ENCODE results near the gene ATP10A. TPM values are rescaled to one million over a fixed set of nuclear protein-coding genes. Genes with fewer than 3 reads are reported as not detected.

Gene ATP10A
- total RNA-seq, 1 donor from 2014 or later: 0.17 TPM

DNA sequence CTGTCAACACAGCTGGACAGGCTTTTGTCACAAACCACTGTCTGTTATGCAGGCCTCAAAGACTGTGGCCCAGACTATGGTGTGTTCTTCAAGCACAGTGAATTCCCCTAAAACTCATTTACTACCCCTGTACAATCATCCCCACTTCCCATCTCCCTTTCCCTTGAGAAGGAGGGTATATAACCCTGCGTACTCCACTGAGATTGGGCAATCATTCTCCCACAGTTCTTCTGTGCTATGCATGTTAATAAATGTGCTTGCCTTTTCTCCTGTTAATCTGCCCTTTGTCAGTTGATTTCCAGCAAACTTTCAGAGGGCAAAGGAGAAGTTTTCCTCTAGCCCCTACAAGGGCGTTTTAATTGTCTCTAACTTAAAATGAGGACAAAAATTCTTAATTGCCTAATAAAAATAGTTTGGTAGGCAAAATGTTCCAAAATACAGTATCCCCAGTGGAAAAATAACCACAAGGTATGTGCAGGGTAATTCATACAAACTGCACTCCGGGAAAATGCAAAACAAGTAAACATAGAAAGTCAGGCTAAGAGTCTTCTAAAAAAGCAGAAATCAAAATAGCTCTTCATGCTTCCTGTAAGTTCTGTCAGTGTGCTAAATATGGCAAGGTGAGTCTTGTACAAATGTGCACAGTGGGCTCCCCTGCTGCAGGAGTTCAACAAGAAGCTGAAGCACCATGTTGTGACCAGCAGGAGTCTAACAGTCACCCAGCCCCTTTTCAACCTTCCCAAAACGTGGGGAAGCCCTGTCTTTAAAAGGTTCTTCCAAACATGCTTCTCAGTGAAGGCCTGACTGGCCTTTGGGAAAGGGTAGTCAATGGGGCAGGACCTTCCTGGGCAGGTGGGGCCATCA lies 10.2 kb downstream of the ATP10A start:
- no peak for DNase-seq

GRCh38 chr15:25852027-25852426 lies 11.1 kb downstream of the ATP10A start:
- no peak for DNase-seq

GRCh38 chr15:25850154-25851111 lies 12.7 kb downstream of the ATP10A start:
- DNase-seq: no peak

GRCh38 chr15:25849157-25849921 lies 13.8 kb downstream of the ATP10A start:
- no peak for DNase-seq

- DNase-seq: no peak
These were observed 14.4 kb downstream of the ATP10A start for GRCh38 chr15:25848784-25849156.

- DNase-seq: no peak
These were observed 14.8 kb downstream of the ATP10A start for GRCh38 chr15:25848325-25848724.

DNA sequence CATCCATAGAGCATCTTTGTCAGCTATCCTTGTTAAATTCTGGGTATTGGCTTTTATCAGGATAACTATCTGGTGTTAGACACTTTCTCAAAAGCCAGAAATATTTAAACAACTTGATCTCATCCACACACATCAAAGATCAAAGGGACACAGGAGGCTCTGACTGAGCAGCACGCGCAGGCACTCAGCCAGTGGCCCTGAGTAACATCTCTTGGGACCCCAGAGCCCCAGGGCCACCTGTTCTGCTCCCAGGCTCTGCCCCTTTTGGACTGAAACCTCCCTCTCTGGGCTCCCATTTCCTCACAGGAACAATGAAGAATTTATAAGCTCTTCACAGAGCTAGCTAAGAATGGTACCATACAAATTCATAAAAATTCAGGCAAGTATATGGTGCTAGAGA lies 16.1 kb downstream of the ATP10A start:
- no peak for DNase-seq

- DNase-seq: no peak
These were observed 16.8 kb downstream of the ATP10A start for GRCh38 chr15:25846377-25846776.

GRCh38 chr15:25844981-25845680 lies 18.0 kb downstream of the ATP10A start:
- DNase-seq: no peak

DNA sequence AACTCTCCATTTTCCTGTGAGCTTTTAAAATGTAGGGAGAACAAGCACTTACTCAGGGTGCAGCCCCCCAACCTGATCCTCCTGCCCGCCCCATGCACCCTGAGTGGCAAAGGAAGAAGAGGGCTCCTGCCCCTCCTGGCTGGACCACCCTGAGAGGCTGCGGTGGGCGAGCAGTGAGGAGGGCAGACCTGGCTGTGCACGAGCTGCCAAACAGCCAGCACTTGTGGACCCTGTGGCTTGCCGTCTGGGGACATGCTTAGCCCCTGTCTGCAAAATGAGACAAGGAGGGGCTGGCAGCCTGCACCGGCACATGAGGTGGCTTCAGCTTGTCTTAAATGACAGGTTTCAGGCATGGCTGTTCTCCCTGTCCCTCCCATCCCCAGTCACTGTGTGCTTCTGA lies 18.6 kb downstream of the ATP10A start:
- DNase-seq: no peak

DNA sequence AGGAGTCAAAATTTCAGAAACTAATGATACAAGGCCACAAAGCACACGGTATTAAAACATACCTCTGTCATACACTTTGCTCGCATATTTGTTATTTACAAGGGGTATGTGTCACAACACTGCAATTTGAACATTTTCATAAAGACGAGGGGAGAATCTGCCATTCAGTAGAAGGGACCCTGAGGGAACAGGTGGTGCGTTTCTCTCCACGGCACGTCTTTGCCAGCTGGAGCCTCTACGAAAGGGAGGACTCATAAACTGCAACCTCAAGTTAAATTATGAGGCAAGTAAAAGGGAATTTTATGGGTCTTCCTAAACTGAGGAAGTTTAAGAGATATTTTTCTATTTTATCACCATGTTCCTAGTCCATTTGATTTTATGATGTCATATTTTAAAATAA lies 19.1 kb downstream of the ATP10A start:
- DNase-seq: no peak

- DNase-seq: no peak
These were observed 23.4 kb downstream of the ATP10A start for GRCh38 chr15:25839638-25840156.

DNA sequence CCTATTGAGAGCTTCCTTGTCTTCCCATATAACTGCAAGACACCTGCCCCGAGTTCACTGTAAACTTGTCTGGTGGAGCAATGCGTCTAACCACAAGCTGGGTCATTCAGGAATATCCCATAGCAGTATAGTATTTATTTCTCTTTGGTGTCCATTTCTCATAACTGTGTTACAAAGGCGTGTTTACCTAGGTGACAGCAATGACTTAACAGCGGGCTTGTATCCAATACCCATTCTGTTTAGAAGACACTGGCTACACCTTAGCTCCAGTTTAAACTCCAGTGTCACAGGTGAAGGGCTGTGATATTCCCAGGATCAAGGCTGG lies 24.3 kb downstream of the ATP10A start:
- no peak for DNase-seq

DNA sequence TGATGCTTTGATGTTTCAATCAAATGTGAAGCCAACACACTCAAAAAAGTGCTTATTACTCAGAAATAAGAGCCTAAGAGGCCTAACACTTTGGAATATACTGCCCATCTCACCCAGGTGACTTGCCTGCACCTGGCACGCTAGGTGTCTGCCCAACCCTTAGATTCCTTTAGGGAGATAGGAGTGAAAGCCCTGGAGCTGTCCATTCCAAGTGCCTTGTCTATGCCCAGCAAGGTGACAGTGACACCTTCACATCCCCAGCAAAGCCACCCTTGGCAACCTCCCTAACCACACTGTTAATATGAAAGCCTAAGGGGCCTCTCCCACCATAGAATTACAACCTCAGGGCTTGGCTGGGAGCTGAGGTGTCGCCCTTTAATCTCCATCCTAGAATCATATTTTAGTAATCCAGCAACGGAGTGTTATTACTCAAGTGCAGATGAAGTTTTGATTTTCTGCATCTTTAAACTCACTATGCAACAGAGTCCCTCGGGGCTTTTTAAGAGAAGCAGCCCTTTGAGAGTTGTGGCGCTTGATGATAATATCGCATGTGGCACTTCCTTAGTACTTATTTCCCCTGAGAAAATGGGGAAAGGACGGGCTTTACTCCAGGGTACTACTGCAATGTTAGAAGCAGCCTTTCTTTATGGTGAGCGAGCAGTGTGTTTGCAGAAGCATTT lies 24.8 kb downstream of the ATP10A start:
- DNase-seq: no peak

GRCh38 chr15:25832158-25832557 lies 31.0 kb downstream of the ATP10A start:
- DNase-seq: no peak

DNA sequence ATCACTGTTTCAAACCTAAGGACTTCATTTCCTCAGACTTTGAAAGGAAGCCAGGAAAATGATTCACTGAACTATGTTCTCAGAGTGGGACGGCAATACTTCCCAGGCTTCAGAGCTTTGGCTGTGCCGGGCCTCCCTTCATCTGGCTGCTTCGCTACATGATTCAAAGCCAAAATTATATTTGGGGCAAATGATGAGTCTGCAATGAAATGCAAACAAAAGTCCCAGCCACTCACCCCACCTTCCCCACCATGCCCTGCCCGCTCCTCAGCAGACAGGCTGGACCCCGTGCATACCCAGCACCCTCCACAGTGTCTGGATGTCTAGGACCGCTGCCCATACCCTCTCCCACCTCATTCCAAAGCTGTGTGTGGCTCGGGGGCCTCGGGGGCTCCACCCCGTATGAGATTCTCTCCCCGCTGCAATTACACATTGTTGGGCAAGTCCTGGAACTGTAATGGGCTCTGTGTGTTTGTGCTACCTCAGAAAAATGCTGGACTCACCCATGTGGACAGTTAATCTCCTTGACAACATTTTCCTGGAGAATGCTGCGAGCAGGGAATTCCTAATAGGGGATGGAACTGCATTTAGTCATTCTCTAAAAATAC lies 32.2 kb downstream of the ATP10A start:
- DNase-seq: no peak

DNA sequence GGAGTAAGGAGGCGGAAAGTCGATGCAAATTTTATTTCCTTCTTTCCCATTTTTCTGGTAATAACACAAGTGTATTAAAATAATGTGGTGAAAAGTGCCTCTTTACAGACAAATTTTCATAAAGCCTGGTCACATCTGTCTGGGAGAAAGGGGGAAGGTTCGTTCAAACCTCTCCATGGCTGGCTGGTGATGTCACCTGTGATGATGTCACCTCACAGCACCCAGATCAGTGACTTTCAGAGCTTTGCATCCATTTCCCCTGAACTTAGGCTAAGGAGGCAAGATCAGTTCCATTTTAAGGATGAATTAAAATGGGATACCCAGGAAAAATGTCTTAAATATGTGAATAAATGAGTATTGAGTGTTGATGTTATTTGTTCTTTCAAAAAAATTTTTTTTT lies 34.1 kb downstream of the ATP10A start:
- no peak for DNase-seq

DNA sequence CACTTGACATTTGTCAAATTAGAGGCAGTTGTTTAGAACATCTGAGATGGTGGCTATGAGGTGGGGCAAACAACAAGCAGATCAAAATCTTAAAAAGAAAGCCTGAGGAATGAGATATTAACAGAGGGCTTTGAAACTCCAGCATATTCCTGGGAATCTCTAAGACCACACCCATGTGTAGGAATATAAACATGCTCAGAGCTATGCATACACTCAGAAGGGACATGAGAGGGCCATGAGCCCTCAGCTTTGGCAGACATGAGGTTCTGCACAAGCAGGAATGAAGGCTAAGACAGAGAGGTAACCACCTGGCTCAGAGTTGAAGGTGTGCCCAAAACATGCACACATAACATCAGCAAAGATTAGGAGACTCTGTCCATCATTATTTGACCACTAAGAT lies 37.9 kb downstream of the ATP10A start:
- DNase-seq: no peak

GRCh38 chr15:25824618-25825017 lies 38.5 kb downstream of the ATP10A start:
- no peak for DNase-seq

DNA sequence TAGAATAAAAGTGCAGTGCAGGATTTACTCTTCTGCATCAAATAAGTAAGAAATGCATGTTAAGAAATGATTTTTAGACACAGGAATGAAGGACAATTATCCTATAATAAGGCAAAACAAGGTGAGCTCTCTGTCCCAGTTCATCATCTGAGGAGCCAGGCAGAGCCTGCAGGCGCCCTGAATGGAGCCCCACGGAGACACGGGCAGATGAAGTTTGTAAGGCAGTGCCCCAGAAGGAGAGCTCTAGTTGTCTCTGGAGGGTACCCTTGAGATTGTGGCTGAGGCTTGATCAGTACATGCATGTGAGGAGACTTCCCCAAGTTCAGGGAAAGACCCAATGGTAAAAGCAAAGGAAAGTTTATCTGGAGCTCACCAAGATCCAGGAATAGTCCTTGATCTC lies 50.3 kb downstream of the ATP10A start:
- DNase-seq: no peak

DNA sequence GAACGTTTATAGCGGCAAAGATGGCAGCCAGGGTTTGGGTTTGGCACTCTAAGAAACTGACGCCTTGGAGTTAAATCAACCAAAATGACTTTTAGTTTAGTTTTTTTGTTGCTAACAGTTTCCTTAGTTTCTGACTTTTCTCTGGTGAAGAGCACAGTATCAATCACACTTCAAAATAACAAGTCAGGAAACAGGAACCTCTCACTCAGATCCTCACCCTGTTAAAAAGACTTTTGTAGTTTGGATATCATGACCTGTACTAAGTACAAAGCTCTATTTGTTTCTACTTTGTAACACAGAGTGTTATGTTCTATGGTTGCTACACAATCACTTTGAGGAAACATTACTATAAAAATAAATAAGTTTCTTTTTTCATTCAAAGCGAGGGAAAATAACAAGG lies 51.1 kb downstream of the ATP10A start:
- DNase-seq: no peak

Data from dermis blood vessel endothelial cell (primary cell).